Skeletal muscle satellite cell (primary cell): ENCODE measurements around the gene TTLL5.

Source experiments
- H3K27me3 ChIP-seq: 2 replicates; pipeline ENCODE4 v1.7.0; 2013; ENCODE audit warnings: low read length; ENCODE audit not compliant: control insufficient read depth, insufficient read depth
- H3K36me3 ChIP-seq: 2 replicates; pipeline ENCODE4 v1.7.0; 2013; ENCODE audit warnings: mild to moderate bottlenecking, control low read depth, low read length; ENCODE audit not compliant: insufficient read depth
- H3K4me1 ChIP-seq: 2 replicates; pipeline ENCODE4 v1.7.0; 2013; ENCODE audit warnings: low read length; ENCODE audit not compliant: control insufficient read depth, insufficient read depth
- H3K4me2 ChIP-seq: 2 replicates; pipeline ENCODE4 v1.7.0; 2013; ENCODE audit warnings: mild to moderate bottlenecking, low read length
- H3K4me3 ChIP-seq: 2 replicates; pipeline ENCODE4 v1.7.0; 2013; ENCODE audit warnings: low read length
- H3K9ac ChIP-seq: 2 replicates; pipeline ENCODE4 v1.7.0; 2013; ENCODE audit warnings: mild to moderate bottlenecking, low read depth, low read length, moderate library complexity
- H3K9me3 ChIP-seq: replicated peaks from 2 replicates; pipeline ENCODE4 v1.7.0; 2013; ENCODE audit warnings: mild to moderate bottlenecking, control low read depth, low read length

The TTLL5 gene

DNA sequence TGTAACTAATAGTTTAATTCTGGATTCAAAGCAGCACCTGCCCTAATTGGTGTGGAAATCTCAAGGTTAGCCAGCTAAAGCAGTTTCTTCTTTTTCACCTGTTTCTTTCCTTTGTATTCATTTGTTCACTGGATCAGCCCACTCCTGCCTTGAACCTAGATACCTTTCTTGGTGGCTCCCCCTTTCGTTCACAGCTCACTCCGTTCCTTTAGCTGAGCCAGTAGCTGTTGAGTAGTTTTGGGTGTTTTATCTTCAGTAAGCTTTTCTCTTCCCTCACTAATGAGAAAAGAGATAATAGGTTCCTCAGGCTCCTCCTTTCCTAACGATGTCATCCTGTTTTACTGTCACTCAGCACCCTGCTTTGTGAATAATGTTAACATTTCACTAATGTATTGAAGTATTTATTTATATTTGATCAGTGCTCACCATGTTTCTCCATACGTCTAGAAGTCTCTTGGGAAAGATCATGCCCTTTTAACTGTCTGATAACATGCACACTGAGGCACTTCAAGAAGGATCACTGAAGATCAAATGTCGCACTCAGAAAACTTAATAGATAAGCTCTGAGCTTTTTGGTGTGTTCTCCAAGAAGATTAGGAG, 199.6 kb downstream of the TTLL5 start:
- no peak overlapping the region for H3K4me3 ChIP-seq
- H3K4me1 ChIP-seq: peaks cover 34% of the 10 kb centered on the region
- no peak overlapping the region for H3K9ac ChIP-seq
- H3K27me3 ChIP-seq: no peaks in the 10 kb centered on the region
- no peak overlapping the region for H3K4me2 ChIP-seq
- H3K9me3 ChIP-seq: no peaks in the 10 kb centered on the region
- no peaks in the 10 kb centered on the region for H3K36me3 ChIP-seq

DNA sequence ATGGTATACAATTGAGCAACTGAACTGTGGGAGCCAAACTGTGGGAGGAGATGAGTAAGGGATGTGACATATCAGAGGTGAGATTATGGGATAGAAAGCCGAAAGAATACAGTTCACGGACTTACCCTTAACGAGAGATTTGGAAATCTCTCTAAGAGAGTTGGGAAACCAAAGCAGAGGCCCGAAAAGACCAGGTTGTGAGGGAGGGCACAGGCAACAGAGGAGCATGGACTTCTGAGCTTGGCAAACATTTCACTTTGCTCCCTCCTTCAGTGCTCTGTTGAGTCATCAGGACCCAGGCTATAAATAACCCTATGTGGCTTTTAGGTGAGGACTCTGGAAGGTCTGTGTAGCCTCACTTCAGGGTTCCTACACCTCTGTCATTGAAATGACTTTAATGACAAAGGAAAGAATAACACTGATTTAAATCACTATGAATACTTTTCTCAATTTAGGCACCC, 200.1 kb downstream of the TTLL5 start:
- Histone ChIP-seq H3K9ac (no peak overlapping the region), H3K36me3 (no peaks in the 10 kb centered on the region), H3K4me3 (no peak overlapping the region), H3K27me3 (no peaks in the 10 kb centered on the region), H3K4me1 (peaks cover 40% of the 10 kb centered on the region), H3K9me3 (no peaks in the 10 kb centered on the region), H3K4me2 (no peak overlapping the region)

GRCh38 chr14:75863221-75863620, 202.2 kb downstream of the TTLL5 start:
- Histone ChIP-seq H3K4me1 (peaks cover 57% of the 10 kb centered on the region), H3K4me2 (no peak overlapping the region), H3K27me3 (no peaks in the 10 kb centered on the region), H3K4me3 (no peak overlapping the region), H3K36me3 (no peaks in the 10 kb centered on the region), H3K9ac (no peak overlapping the region), H3K9me3 (no peaks in the 10 kb centered on the region)

- no peak overlapping the region for H3K9ac ChIP-seq
- H3K4me1 ChIP-seq: peaks cover 68% of the 10 kb centered on the region
- H3K36me3 ChIP-seq: no peaks in the 10 kb centered on the region
These were observed 203.3 kb downstream of the TTLL5 start for GRCh38 chr14:75864352-75864751.

DNA sequence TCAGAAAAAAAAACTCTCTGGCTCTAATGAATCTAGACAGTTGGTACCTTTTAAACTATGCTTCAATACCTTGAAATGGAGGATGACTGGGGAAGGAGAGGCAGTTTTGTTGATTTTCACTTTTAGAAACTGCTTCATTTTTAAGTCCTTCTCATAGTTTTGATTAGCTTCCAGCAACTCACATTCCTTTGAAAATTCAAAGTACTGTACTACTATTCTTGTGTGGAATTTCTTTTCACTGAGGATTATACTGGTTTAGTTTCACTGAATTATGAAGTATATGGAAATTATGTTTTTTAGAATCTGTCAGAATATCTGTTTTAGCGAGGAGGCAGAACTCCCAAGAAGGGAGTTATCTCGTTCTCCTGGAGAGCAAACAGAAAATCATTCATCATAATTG, 204.5 kb downstream of the TTLL5 start:
- Histone ChIP-seq H3K9me3 (no peaks in the 10 kb centered on the region), H3K4me2 (no peak overlapping the region), H3K36me3 (no peaks in the 10 kb centered on the region), H3K27me3 (no peaks in the 10 kb centered on the region), H3K4me1 (peaks cover 70% of the 10 kb centered on the region), H3K9ac (no peak overlapping the region), H3K4me3 (no peak overlapping the region)

More at GRCh38 chr14:75864352-75864751, 203.3 kb downstream of the TTLL5 start:
- no peak overlapping the region for H3K4me3 ChIP-seq
- H3K9me3 ChIP-seq: no peaks in the 10 kb centered on the region
- no peak overlapping the region for H3K4me2 ChIP-seq
- H3K27me3 ChIP-seq: no peaks in the 10 kb centered on the region

DNA sequence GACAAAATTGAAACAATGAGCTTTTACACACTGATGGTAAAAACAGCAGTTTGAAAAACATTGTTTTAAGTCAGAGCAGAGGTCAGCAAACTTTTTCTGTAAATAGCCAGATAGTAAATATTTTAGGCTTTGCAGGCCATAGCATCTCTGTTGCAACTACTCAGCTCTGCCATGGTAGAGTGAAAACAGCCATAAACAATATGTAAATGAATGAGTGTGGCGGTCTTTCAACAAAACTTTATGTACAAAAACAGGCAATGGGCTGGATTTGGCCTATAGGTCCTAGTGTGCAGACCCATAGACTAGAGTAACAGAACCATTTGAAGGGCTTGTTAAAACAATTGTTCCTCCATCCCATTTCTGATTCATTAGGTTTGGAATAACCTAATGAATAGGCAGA, 205.9 kb downstream of the TTLL5 start:
- H3K4me3 ChIP-seq: no peak overlapping the region
- H3K4me2 ChIP-seq: no peak overlapping the region
- no peaks in the 10 kb centered on the region for H3K9me3 ChIP-seq
- no peaks in the 10 kb centered on the region for H3K27me3 ChIP-seq
- H3K36me3 ChIP-seq: no peaks in the 10 kb centered on the region
- H3K4me1 ChIP-seq: peaks cover 59% of the 10 kb centered on the region
- H3K9ac ChIP-seq: no peak overlapping the region

- Histone ChIP-seq H3K4me3 (no peak overlapping the region), H3K9me3 (no peaks in the 10 kb centered on the region), H3K4me2 (no peak overlapping the region), H3K4me1 (peaks cover 33% of the 10 kb centered on the region), H3K36me3 (no peaks in the 10 kb centered on the region), H3K9ac (no peak overlapping the region), H3K27me3 (no peaks in the 10 kb centered on the region)
These were observed 210.3 kb downstream of the TTLL5 start for GRCh38 chr14:75871181-75871880.

DNA sequence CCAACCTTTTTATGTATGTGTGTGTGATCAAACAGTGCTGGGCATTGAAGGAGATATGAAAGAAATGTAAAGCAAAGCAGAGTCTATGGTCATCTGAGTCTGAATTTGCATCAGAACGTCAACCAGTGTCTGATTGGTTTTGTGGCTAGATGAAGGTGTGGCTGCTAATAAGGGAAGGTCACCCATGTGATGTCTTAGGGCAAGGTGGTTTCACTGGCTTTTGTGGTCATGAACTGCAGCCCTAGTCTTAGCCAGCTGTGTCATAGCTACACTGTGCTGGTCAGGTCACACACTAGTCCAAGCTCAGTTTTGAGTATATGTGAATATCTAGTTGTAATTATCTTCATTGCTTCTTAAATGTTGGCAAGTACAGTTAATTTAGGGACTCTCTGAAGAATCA, 214.9 kb downstream of the TTLL5 start:
- no peak overlapping the region for H3K4me2 ChIP-seq
- no peak overlapping the region for H3K9ac ChIP-seq
- peaks cover 37% of the 10 kb centered on the region for H3K4me1 ChIP-seq
- no peaks in the 10 kb centered on the region for H3K36me3 ChIP-seq
- no peak overlapping the region for H3K4me3 ChIP-seq
- no peaks in the 10 kb centered on the region for H3K9me3 ChIP-seq
- H3K27me3 ChIP-seq: no peaks in the 10 kb centered on the region

GRCh38 chr14:75876530-75876929, 215.5 kb downstream of the TTLL5 start:
- H3K36me3 ChIP-seq: no peaks in the 10 kb centered on the region
- no peak overlapping the region for H3K4me3 ChIP-seq
- H3K9ac ChIP-seq: no peak overlapping the region
- H3K4me1 ChIP-seq: peaks cover 36% of the 10 kb centered on the region
- no peak overlapping the region for H3K4me2 ChIP-seq
- no peaks in the 10 kb centered on the region for H3K27me3 ChIP-seq
- no peaks in the 10 kb centered on the region for H3K9me3 ChIP-seq

GRCh38 chr14:75877292-75877691, 216.2 kb downstream of the TTLL5 start:
- H3K4me2 ChIP-seq: no peak overlapping the region
- no peak overlapping the region for H3K4me3 ChIP-seq
- H3K36me3 ChIP-seq: no peaks in the 10 kb centered on the region
- no peaks in the 10 kb centered on the region for H3K27me3 ChIP-seq
- no peaks in the 10 kb centered on the region for H3K9me3 ChIP-seq
- H3K4me1 ChIP-seq: peaks cover 34% of the 10 kb centered on the region
- peak overlapping the region; percentile 38 for H3K9ac ChIP-seq

DNA sequence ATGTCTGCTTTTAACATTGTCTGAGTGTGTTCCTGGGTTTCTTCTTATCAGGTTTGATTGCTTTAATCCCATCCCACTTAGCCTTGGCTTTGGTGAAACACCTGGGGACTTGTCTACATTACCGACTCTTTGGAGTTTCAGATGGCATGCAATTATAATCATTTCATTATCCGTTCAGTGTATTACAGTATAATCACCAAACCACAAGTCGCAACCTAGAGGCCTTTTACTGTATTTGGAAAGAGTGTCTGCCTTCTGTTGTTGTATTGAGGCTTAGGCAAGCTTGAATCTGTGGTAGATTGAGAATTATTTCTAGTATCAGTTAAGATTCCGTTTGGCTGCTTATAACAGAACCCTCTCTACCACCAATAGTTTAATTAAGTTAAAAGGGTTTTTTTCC, 216.8 kb downstream of the TTLL5 start:
- H3K9me3 ChIP-seq: no peaks in the 10 kb centered on the region
- H3K27me3 ChIP-seq: no peaks in the 10 kb centered on the region
- peak overlapping the region; percentile 38 for H3K9ac ChIP-seq
- no peak overlapping the region for H3K4me3 ChIP-seq
- peaks cover 34% of the 10 kb centered on the region for H3K4me1 ChIP-seq
- no peak overlapping the region for H3K4me2 ChIP-seq
- no peaks in the 10 kb centered on the region for H3K36me3 ChIP-seq

GRCh38 chr14:75879031-75879430, 218.0 kb downstream of the TTLL5 start:
- no peaks in the 10 kb centered on the region for H3K27me3 ChIP-seq
- no peaks in the 10 kb centered on the region for H3K9me3 ChIP-seq
- H3K9ac ChIP-seq: peak overlapping the region; percentile 51
- peaks cover 38% of the 10 kb centered on the region for H3K4me1 ChIP-seq
- no peak overlapping the region for H3K4me3 ChIP-seq
- no peaks in the 10 kb centered on the region for H3K36me3 ChIP-seq
- peak overlapping the region; percentile 26 for H3K4me2 ChIP-seq
